Ascending aorta (tissue), 2 donors: Measurements from ENCODE around the gene ZNF536. TPM values are rescaled to one million over a fixed set of nuclear protein-coding genes. Genes with fewer than 3 reads are reported as not detected.

Experiments used
- DNase-seq, 2 donors: peaks; one replicate each; pipeline ENCODE4 v3.0.0-alpha.2; 2019; ENCODE audit warnings: low spot score in 2 of 2
- H3K27ac ChIP-seq, 2 donors: fragments of 200-600 bp; sonication (generic); one replicate each; pipeline ENCODE4 v1.5.1; 2016 to 2017; ENCODE audit warnings: mild to moderate bottlenecking in 1 of 2
- H3K27me3 ChIP-seq: fragments of 200-600 bp; sonication (generic); one replicate; pipeline ENCODE4 v1.5.1; 2017
- H3K36me3 ChIP-seq, 2 donors: fragments of 200-600 bp; sonication (generic); one replicate each; pipeline ENCODE4 v1.5.1; 2016
- H3K4me1 ChIP-seq, 2 donors: fragments of 200-600 bp; sonication (generic); one replicate each; pipeline ENCODE4 v1.5.1; 2016 to 2017; ENCODE audit warnings: mild to moderate bottlenecking in 1 of 2
- H3K4me3 ChIP-seq, 2 donors: fragments of 200-600 bp; sonication (generic); one replicate each; pipeline ENCODE4 v1.5.1; 2016 to 2017; ENCODE audit warnings: mild to moderate bottlenecking in 1 of 2
- H3K9me3 ChIP-seq, 2 donors: fragments of 200-600 bp; sonication (generic); one replicate each; pipeline ENCODE4 v1.5.1; 2016
- CTCF ChIP-seq, 3 experiments: fragments of 200-600 bp in 2 of 3; fragments of 450-650 bp in 1 of 3; sonication (generic) in 2 of 3; IDR thresholded peaks; one replicate each; pipeline ENCODE4 v1.5.1; 2016 to 2019; ENCODE audit warnings: antibody characterized with exemption in 3 of 3, mild to moderate bottlenecking in 1 of 3, moderate library complexity in 1 of 3
- intact Hi-C: fragments of 100-400 bp; cut with DNase I; formaldehyde crosslinking; loops from one replicate; pipeline ENCODE4 v1.15.1; 2023
- total RNA-seq: library from RNA; depleted of rRNA; stranded (reverse); fragments of >200 nt; gene quantifications from one replicate; pipeline ENCODE4 v1.1.0, GENCODE V29; 2016

ZNF536 gene
- total RNA-seq, 1 donor from 2014 or later: not detected

GRCh38 chr19:30338878-30339623 is 33.1 kb upstream of the ZNF536 start:
- no peaks in the 10 kb centered on the region for H3K9me3 ChIP-seq
- no peaks in the 10 kb centered on the region for H3K27me3 ChIP-seq
- H3K4me1 ChIP-seq: no peaks in the 10 kb centered on the region
- intact Hi-C loops: no loop called here
- H3K4me3 ChIP-seq: no peak overlapping the region
- TF ChIP-seq CTCF (IDR thresholded peaks at IDR 0.05): no peak
- H3K36me3 ChIP-seq: no peaks in the 10 kb centered on the region
- H3K27ac ChIP-seq: no peak overlapping the region
- DNase-seq: no peak

GRCh38 chr19:30339624-30340525 is 32.3 kb upstream of the ZNF536 start:
- Histone ChIP-seq H3K27me3 (no peaks in the 10 kb centered on the region), H3K27ac (no peak overlapping the region), H3K4me1 (no peaks in the 10 kb centered on the region), H3K4me3 (no peak overlapping the region), H3K36me3 (no peaks in the 10 kb centered on the region), H3K9me3 (no peaks in the 10 kb centered on the region)
- intact Hi-C loops: no loop called here
- TF ChIP-seq CTCF (IDR thresholded peaks at IDR 0.05): no peak
- DNase-seq: no peak

GRCh38 chr19:30340771-30341561 is 31.2 kb upstream of the ZNF536 start:
- intact Hi-C loops: no loop called here

GRCh38 chr19:30341611-30342201 is 30.5 kb upstream of the ZNF536 start:
- Histone ChIP-seq H3K4me3 (no peak overlapping the region), H3K9me3 (no peaks in the 10 kb centered on the region), H3K27ac (no peak overlapping the region), H3K36me3 (no peaks in the 10 kb centered on the region), H3K27me3 (no peaks in the 10 kb centered on the region), H3K4me1 (no peaks in the 10 kb centered on the region)
- DNase-seq: no peak
- no peak for TF ChIP-seq CTCF (IDR thresholded peaks at IDR 0.05)
- intact Hi-C loops: no loop called here

More at GRCh38 chr19:30340771-30341561, 31.2 kb upstream of the ZNF536 start:
- no peak for TF ChIP-seq CTCF (IDR thresholded peaks at IDR 0.05)
- DNase-seq: no peak
- no peaks in the 10 kb centered on the region for H3K9me3 ChIP-seq
- H3K4me1 ChIP-seq: no peaks in the 10 kb centered on the region
- H3K4me3 ChIP-seq: no peak overlapping the region
- no peaks in the 10 kb centered on the region for H3K27me3 ChIP-seq
- H3K36me3 ChIP-seq: no peaks in the 10 kb centered on the region
- no peak overlapping the region for H3K27ac ChIP-seq

GRCh38 chr19:30342901-30343300 is 29.3 kb upstream of the ZNF536 start:
- H3K4me1 ChIP-seq: no peaks in the 10 kb centered on the region
- no peak for TF ChIP-seq CTCF (IDR thresholded peaks at IDR 0.05)
- no peak overlapping the region for H3K4me3 ChIP-seq
- intact Hi-C loops: no loop called here
- DNase-seq: no peak
- no peaks in the 10 kb centered on the region for H3K36me3 ChIP-seq
- H3K9me3 ChIP-seq: no peaks in the 10 kb centered on the region
- no peak overlapping the region for H3K27ac ChIP-seq
- no peaks in the 10 kb centered on the region for H3K27me3 ChIP-seq
